ENCODE measurements around the gene RC3H1.
"Not testable (repeated sequence)": the region's sequence is repeated elsewhere in the genome, so short reads cannot be mapped to it uniquely, and the experiment has no call there.

The RC3H1 gene, protein sequence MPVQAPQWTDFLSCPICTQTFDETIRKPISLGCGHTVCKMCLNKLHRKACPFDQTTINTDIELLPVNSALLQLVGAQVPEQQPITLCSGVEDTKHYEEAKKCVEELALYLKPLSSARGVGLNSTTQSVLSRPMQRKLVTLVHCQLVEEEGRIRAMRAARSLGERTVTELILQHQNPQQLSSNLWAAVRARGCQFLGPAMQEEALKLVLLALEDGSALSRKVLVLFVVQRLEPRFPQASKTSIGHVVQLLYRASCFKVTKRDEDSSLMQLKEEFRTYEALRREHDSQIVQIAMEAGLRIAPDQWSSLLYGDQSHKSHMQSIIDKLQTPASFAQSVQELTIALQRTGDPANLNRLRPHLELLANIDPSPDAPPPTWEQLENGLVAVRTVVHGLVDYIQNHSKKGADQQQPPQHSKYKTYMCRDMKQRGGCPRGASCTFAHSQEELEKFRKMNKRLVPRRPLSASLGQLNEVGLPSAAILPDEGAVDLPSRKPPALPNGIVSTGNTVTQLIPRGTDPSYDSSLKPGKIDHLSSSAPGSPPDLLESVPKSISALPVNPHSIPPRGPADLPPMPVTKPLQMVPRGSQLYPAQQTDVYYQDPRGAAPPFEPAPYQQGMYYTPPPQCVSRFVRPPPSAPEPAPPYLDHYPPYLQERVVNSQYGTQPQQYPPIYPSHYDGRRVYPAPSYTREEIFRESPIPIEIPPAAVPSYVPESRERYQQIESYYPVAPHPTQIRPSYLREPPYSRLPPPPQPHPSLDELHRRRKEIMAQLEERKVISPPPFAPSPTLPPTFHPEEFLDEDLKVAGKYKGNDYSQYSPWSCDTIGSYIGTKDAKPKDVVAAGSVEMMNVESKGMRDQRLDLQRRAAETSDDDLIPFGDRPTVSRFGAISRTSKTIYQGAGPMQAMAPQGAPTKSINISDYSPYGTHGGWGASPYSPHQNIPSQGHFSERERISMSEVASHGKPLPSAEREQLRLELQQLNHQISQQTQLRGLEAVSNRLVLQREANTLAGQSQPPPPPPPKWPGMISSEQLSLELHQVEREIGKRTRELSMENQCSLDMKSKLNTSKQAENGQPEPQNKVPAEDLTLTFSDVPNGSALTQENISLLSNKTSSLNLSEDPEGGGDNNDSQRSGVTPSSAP

DNA sequence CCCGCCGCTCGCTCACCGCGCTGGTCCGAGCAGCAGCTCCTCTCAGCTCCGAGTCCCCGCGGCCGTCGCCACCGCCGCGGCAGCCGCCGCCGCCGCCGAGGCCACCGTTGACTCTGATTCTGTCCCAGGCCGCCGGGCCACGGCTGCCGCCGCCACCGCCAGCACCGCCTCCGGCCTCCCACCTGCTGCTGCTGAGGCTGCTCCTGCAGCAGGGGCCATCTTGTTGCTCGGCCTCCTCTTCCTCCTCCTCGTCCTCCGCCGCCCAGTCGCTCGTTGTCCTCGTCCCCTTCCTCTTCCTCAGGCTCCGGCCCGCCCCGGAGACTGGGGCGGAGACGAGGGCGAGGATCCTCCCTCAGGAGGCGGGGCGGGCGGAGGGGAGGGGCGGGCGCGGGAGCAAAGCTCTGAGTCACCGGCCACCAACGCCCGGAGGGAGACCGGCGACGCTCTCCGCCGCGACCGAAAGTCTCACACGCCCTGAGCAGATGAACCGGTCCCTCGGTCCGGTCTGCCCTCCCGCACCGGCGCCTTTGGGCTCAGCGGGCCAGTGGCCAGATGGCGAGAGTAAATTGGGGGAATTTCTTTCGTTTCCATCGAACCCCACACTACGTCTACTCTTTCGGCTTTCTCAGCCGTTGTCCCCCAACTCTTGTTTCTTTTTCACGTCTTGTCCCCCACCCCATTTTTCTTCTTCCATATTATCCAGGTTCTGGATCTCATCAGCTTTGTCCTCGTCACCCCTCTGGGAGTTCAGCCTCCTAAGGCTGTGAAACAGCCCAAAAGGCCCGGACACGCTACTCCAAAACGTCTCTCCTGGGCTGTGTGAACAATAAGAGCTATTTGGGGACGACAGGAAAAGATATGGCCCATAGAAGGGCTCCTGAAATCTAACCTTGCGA is at the start of gene RC3H1:
Gene RC3H1, minus strand, starts transcription at position 278 of the 896 bp plus-strand sequence. CDS start 29,372 bp downstream, outside the sequence.
- peak; percentile 72 for DNase-seq

- DNase-seq = no peak
These were observed 48.5 kb upstream of the RC3H1 start for GRCh38 chr1:174070614-174071013.

DNA sequence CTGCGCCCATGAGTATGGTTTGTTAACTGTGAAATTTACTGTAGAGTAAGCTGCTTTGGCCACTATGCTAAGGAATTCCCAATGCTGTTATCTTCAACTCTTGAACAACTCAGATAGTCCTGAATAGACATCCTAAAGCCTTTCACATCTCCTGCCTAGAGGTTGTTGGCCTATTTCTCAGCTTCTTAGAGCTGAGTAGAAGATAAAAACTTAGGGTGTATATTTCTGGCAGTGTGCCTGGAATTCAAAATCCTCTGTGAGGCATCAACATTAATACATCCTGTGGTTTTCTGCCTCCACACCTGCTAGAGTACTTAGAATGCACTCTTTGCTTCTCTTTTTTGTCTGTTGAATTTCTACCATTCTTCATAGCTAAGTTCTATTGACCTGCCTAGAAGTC is 45.8 kb upstream of the RC3H1 start:
- DNase-seq = no peak

DNA sequence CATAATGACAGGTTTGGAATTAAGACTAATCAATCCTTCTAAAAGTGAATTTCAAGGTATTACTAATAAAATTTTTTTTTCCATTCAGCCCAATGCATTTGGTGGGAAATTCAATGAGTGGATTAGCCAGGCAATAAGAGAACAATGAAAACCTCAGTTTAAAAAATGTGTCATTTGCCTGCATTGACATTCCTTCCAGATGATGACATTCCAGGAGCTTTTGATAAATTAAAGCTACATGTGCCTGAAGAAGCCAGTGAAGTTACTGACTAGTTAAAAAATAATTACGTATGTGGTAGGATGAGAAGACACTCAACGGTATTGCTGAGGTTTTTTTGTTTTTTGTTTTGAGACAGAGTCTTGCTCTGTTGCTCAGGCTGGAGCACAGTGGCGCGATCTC is 37.9 kb upstream of the RC3H1 start:
- DNase-seq = no peak

- no peak for DNase-seq
These were observed 36.5 kb upstream of the RC3H1 start for GRCh38 chr1:174058624-174059023.

GRCh38 chr1:174056609-174057008 is 34.5 kb upstream of the RC3H1 start:
- peak; percentile 38 for DNase-seq

GRCh38 chr1:174055797-174056196 is 33.6 kb upstream of the RC3H1 start:
- DNase-seq = not testable (repeated sequence)

DNA sequence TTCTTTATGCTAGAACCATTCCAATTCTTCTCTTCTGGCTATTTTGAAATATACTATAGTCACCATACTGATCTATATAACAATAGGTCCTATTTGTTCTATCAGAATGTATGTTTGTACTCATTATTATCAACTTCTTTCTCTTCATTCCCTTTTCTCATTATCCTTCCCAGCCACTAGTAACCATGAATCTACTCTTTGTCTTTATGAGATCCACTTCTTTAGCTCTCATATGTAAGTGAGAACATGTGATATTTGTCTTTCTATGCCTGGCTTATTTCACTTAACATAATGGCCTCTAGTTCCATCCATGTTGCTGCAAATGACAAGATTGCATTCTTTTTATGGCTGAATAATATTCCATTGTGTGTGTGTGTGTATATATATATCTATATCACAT is 31.7 kb upstream of the RC3H1 start:
- no peak for DNase-seq

GRCh38 chr1:174052621-174053020 is 30.5 kb upstream of the RC3H1 start:
- DNase-seq = no peak

DNA sequence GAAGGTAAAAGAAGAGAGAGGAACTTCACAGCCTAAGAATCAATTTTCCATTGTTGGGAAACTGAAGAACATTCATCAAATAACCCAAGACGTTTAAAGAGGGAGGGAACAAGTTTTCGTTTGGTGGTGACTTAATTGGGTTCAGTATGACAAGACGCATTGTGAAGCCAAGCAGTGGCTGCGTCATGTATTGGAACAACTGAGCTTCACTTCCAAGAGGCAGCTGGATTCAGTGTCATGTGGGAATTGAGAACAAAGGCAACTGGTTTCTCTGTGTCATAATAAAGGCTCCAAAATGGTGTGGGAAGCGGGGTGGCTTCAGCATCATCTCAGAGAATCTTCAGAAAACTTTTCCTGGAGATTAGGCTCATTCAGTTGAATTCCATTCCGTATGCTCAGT is 29.8 kb upstream of the RC3H1 start:
- DNase-seq = no peak

DNA sequence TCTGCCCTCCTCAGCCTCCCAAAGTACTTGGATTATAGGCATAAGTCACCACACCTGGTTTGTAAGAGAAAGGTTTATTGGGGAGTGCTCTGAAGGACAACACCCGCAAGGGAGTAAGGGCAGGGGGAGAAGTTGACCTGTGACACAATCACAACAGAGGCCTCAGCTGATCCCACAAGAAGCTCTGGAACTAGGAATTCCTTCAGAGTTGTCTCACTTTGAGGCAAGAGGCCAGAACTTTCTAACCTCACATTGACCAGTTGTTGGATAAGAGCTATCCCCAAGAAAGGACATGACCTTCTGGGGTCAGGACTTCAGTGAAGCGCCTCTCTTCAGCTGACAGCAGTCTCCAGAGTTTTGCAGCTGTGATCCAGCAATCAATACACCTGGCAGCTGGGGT is 27.4 kb upstream of the RC3H1 start:
- no peak for DNase-seq

DNA sequence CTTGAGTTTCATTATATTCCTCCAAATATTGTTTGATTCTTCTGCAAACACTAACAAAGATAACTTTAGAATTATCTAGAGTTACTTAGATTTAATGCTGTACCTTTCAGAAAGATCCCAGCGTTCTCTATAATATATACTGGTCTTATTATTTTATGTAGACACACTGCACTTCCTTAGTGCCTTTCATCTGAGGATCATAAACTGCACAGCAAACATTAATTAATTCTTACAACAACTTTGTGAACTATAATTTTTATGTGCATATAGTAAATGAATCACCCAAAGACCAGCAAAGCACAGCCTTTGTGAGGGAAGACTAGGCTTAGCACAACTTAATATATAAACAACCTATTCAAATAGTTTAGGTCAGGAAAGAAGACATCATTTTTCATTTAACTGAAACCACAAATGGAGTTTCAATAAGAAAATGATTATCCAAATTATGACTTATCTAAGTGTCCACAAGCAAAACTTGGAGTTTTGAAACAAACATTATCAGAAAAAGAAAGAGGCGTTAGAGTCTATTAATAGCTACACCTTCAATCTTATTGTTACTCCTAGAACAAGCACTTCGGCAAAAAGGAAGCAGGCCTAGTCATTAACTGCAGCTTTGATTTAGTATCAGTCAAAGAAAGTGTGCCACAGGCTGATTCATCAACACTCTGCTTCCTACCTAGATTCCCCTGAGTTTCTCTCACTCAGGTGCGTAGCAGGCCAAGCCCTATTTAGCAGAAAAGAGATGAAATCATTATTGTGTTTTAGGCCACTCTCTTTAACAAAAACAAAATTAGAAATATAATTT is 22.5 kb upstream of the RC3H1 start:
- DNase-seq = no peak

GRCh38 chr1:174042509-174042908 is 20.4 kb upstream of the RC3H1 start:
- DNase-seq = not testable (repeated sequence)

DNA sequence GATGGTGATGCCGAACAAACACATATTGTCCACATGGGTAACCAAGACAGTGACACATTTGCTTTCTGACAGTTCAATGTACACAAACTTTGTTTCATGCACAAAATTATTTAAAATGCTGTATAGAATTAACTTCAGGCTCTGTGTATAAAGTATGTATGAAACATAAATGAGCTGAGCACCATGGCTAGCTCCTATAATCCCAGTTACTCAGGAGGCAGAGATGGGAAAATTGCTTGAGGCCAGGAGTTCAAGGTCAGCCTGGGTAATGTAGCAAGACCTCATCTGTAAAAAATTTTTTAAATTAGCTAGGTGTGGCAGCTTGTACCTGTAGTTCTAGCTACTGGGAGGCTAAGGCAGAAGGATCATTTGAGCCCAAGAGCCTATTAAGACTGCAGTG is 19.2 kb upstream of the RC3H1 start:
- no peak for DNase-seq

DNA sequence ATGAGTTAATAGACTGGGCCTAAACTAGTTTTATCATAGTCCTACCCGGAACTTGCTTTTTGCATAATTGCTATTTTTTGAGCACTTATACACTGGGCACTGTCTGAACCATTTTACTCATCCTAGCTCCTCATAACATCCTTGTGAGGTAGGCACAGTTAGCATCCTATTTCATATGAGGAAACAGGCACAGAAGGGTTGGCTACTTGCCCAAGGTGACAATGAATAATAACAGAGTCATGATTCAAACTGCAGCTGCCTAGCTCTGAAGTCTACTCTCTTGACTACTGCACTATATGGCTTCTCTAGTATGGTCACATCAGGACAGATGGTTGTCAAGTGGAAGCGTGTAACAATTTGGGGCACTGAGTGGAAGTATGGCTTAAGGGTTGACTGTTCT is 18.2 kb upstream of the RC3H1 start:
- peak; percentile 84 for DNase-seq

DNA sequence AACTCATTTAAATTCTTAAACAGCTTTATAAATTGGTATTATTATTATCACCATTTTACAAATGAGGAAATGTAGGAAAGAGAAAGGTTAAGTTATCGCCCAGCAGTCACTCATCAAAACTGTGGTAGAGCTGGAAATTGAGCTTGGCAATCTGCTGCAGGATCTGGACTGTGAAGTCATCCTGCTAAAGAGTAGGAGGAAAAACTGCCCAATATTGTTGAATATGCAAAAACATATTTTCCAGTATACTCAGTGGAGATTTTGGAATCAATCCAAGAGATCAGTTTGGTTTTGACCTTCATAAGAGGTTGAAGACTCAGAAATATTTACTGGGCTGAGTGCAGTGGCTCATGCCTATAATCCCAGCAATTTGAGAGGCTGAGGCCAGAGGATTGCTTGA is 16.9 kb upstream of the RC3H1 start:
- no peak for DNase-seq

DNA sequence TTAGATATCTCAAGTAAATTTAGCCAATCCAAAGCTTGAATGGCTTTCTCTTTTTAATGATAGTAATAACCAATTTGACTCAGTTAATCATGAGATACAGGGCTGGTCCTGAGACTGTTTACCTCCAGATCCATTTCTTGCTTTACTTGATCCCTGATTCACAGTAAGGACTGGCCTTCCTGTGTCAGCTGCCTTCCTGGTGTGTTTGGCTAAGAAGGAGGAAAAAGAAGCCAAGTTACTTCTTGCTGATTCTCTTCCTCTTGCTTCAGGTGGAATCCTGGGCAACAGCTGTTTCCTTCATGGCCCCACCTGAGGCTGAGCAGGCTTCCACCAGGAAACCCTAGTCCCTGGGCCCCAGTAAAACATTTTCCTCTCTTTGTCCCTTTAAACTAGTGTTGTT is 14.6 kb upstream of the RC3H1 start:
- DNase-seq = no peak

- no peak for DNase-seq
These were observed 14.0 kb upstream of the RC3H1 start for GRCh38 chr1:174036204-174036603.

DNA sequence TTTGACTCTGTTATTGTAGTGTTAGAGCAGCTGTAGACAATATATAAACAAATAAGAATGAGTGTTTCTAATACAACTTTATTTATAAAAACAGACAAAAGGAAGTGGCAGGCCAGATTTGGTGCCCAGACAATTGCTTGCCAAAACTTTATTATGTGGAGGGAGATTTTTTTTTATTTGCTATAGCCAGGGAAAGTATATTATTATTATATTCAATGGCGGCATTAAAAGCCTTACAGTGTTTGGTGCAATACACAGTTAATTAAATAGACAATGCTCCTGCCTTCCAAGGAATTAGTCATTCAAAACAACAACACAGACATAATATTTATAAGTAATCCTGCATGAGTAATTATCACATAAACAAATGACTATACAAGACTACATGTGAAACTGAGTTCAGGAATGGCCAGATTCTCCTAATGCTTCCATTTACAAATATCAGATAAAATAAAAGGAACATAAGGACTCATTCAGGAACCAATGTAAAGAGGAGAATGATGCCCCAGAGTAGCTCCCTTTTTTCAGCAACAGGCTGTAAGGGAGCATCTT is 10.6 kb upstream of the RC3H1 start:
- DNase-seq = no peak

- DNase-seq = no peak
These were observed 8.9 kb upstream of the RC3H1 start for GRCh38 chr1:174031099-174031498.

GRCh38 chr1:174028495-174028894 is 6.3 kb upstream of the RC3H1 start:
- no peak for DNase-seq
